Regular cardiac myocyte (primary cell): ENCODE data around the gene C11orf86. TPM values are rescaled to one million over a fixed set of nuclear protein-coding genes. Genes with fewer than 3 reads are reported as not detected.

Source experiments
- total RNA-seq: library from RNA; depleted of rRNA; stranded (reverse); fragments of >200 nt; gene quantifications from 2 replicates; pipeline ENCODE4 v1.2.3, GENCODE V29; 2014

The C11orf86 gene
- total RNA-seq: not detected in 2 replicates

GRCh38 chr11:66974724-66975404, at the start of gene C11orf86:
TSS of gene C11orf86 (plus strand) at chr11:66975304. CDS start at chr11:66975363, 59 bp downstream.

GRCh38 chr11:66958232-66958955, 16.7 kb upstream of the C11orf86 start, which contains the start of gene PC:
TSS of gene PC (minus strand) at chr11:66958383. CDS start at chr11:66872159, 86,224 bp downstream.

GRCh38 chr11:67022961-67023956, 48.2 kb downstream of the C11orf86 start, which contains the start of gene SYT12:
TSS of gene SYT12 (plus strand) at chr11:67023134. CDS start at chr11:67030145, 7,011 bp downstream.

Other genes starting within 250 kb of the C11orf86 start
- gene SPTBN2, start 246.1 kb upstream of the C11orf86 start, total RNA-seq: 3.3 and 13.8 TPM in 2 replicates
- gene RCE1, start 131.9 kb upstream of the C11orf86 start, total RNA-seq: 12.4 and 16.9 TPM in 2 replicates
- gene LRFN4, start 118.2 kb upstream of the C11orf86 start, total RNA-seq: 11.6 and 19.2 TPM in 2 replicates
- gene PC, start 16.9 kb upstream of the C11orf86 start, total RNA-seq: 17.8 and 19.7 TPM in 2 replicates
- 0.19 and 2.0 TPM in 2 replicates for gene SYT12, start 47.8 kb downstream of the C11orf86 start, total RNA-seq
- 6.2 and 6.5 TPM in 2 replicates for gene RHOD, start 81.5 kb downstream of the C11orf86 start, total RNA-seq
- gene KDM2A, start 144.0 kb downstream of the C11orf86 start, total RNA-seq: 38.9 and 40.3 TPM in 2 replicates